Breast epithelium (tissue), 3 donors: ENCODE data around the gene MED17.

Experiments
- POLR2A ChIP-seq: fragments of 450-650 bp; IDR thresholded peaks from one replicate; pipeline ENCODE4 v1.6.1; 2016; ENCODE audit warnings: antibody characterized with exemption, mild to moderate bottlenecking, moderate library complexity
- TF ChIP-seq, protein P1 (sequence below), 3 donors: fragments of 450-650 bp; IDR thresholded peaks; one replicate each; pipeline ENCODE4 v1.5.1; 2016 to 2017; ENCODE audit warnings: antibody characterized with exemption in 3 of 3, mild to moderate bottlenecking in 3 of 3, moderate library complexity in 3 of 3

DNA sequence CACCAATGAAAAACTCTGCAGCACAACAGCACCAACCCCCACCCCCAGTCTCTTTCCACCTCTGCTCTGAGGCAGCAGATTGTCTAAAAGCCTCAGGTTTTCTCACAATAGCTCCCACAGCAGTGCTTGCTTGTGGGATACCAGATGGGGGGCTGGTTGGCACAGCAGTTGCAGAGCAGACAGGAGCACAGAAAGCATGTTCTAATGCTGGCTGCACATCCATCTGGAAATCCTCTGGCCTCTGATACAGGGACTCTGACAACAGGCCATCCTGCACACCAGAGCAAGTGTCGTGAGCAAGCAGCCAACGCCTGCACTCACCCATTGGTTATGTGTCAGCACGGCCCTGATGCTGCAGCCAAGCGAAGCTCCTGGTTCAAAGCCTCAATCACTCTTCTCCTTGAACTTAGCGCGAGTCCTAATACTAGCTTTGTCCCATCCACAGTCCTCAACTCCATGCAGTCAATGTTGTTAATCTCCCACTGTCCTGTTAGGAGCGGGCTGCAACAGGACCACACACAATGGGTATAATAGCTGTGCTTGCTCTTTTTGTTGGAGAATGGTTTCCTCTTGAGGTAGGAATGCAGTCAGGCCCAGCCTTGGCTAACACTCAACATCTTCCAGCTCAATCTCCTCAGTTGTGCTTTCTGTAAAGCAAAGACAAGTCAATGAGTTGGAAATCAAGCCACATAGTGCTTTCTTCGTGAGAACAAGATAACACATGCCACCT lies 36.0 kb downstream of the MED17 start:
- TF ChIP-seq, protein P1, sequence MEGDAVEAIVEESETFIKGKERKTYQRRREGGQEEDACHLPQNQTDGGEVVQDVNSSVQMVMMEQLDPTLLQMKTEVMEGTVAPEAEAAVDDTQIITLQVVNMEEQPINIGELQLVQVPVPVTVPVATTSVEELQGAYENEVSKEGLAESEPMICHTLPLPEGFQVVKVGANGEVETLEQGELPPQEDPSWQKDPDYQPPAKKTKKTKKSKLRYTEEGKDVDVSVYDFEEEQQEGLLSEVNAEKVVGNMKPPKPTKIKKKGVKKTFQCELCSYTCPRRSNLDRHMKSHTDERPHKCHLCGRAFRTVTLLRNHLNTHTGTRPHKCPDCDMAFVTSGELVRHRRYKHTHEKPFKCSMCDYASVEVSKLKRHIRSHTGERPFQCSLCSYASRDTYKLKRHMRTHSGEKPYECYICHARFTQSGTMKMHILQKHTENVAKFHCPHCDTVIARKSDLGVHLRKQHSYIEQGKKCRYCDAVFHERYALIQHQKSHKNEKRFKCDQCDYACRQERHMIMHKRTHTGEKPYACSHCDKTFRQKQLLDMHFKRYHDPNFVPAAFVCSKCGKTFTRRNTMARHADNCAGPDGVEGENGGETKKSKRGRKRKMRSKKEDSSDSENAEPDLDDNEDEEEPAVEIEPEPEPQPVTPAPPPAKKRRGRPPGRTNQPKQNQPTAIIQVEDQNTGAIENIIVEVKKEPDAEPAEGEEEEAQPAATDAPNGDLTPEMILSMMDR (IDR thresholded peaks at IDR 0.05): no peak
- TF ChIP-seq POLR2A: no peak
